CD8-positive, alpha-beta memory T cell (primary cell): ENCODE data around the gene FANCD2. TPM values are rescaled to one million over a fixed set of nuclear protein-coding genes. Genes with fewer than 3 reads are reported as not detected.

ENCODE experiments used
- CTCF ChIA-PET: fragments of 350-600 bp; sonication (Branson Sonifier 250); formaldehyde crosslinking; loops from one replicate; lab custom pipeline; 2021; ENCODE audit warnings: antibody characterized with exemption; lab: Charles Lee
- POLR2A ChIA-PET: fragments of 350-600 bp; sonication (Branson Sonifier 250); formaldehyde crosslinking; loops from one replicate; lab custom pipeline; 2021; ENCODE audit warnings: antibody characterized with exemption; lab: Charles Lee
- DNase-seq, 5 donors: peaks; one replicate each; pipeline versions ENCODE4 v3.0.0 to v3.0.0-alpha.2; 2020 to 2022; ENCODE audit warnings: mixed read lengths in 1 of 5
- H3K27ac ChIP-seq: one replicate; pipeline ENCODE4 v1.7.0; 2013; ENCODE audit warnings: low read depth, mild to moderate bottlenecking, low read length, moderate library complexity
- H3K27me3 ChIP-seq: 2 replicates; pipeline ENCODE4 v1.7.0; 2013; ENCODE audit warnings: low read length, mild to moderate bottlenecking; ENCODE audit not compliant: insufficient read depth, poor library complexity, severe bottlenecking
- H3K36me3 ChIP-seq: 2 replicates; pipeline ENCODE4 v1.7.0; 2013; ENCODE audit warnings: mild to moderate bottlenecking, low read length, moderate library complexity; ENCODE audit not compliant: insufficient read depth
- H3K4me1 ChIP-seq: 2 replicates; pipeline ENCODE4 v1.7.0; 2013; ENCODE audit warnings: mild to moderate bottlenecking, low read length, moderate library complexity; ENCODE audit not compliant: insufficient read depth
- H3K4me3 ChIP-seq: 2 replicates; pipeline ENCODE4 v1.7.0; 2013; ENCODE audit warnings: mild to moderate bottlenecking, low read length
- H3K9me3 ChIP-seq: 2 replicates; pipeline ENCODE4 v1.7.0; 2013; ENCODE audit warnings: mild to moderate bottlenecking, low read length
- H3K27ac Mint-ChIP-seq, 8 donors: one replicate each; pipeline ENCODE4 v1.8.0; 2020 to 2021; ENCODE audit warnings: mixed read lengths in 8 of 8, mild to moderate bottlenecking in 6 of 8, inconsistent platforms in 3 of 8, moderate library complexity in 3 of 8
- H3K27me3 Mint-ChIP-seq, 2 donors: one replicate each; pipeline ENCODE4 v1.8.0; 2020 to 2021; ENCODE audit warnings: mixed read lengths in 2 of 2, mild to moderate bottlenecking in 1 of 2, moderate library complexity in 1 of 2
- H3K36me3 Mint-ChIP-seq, 3 donors: one replicate each; pipeline ENCODE4 v1.8.0; 2020 to 2021; ENCODE audit warnings: mixed read lengths in 3 of 3, inconsistent platforms in 1 of 3, mild to moderate bottlenecking in 1 of 3
- H3K4me1 Mint-ChIP-seq, 3 donors: one replicate each; pipeline ENCODE4 v1.8.0; 2020 to 2021; ENCODE audit warnings: mixed read lengths in 3 of 3, inconsistent platforms in 1 of 3, mild to moderate bottlenecking in 1 of 3
- H3K4me3 Mint-ChIP-seq, 7 donors: one replicate each; pipeline ENCODE4 v1.8.0; 2020 to 2021; ENCODE audit warnings: mixed read lengths in 7 of 7, mild to moderate bottlenecking in 6 of 7, moderate library complexity in 4 of 7, inconsistent platforms in 2 of 7
- H3K9me3 Mint-ChIP-seq, 5 donors: one replicate each; pipeline ENCODE4 v1.8.0; 2020 to 2022; ENCODE audit warnings: mixed read lengths in 5 of 5, mild to moderate bottlenecking in 3 of 5, moderate library complexity in 2 of 5, inconsistent platforms in 1 of 5
- polyA plus RNA-seq: library from polyadenylated mRNA; unstranded; fragments of 300-500 nt; fragmentation: Illumina TruSeq; gene quantifications from one replicate; pipeline ENCODE4 v1.2.3, GENCODE V29; 2021
- total RNA-seq, 2 experiments: library from RNA; stranded (reverse); gene quantifications; one replicate each; pipeline ENCODE4 v1.2.3, GENCODE V29; 2021

The FANCD2 gene
- total and polyA plus RNA-seq, 3 experiments from 2014 or later = 6.3 to 56.2 (median 55.9) TPM

DNA sequence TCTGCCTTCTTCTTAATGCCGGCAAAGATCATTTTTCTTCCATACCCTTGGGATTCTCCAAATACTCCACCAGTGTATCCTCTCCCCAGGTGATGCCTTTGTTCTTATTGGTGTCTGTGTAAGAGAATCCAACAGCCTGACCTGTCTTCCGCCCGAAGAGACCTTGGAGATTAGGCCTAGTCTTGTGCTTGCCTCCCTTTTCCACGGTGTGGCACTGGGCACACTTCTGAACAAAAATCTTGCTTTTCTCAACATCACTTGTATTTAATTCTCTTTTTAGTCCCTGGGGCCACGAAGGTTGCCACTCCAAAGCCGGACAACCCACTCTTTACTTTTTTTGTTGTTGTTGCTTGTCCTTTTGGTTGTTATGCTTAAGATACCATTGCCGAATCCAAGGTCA, 25.6 kb upstream of the FANCD2 start:
- no peaks in the 10 kb centered on the region for H3K4me1 Mint-ChIP-seq
- POLR2A ChIA-PET = interaction anchor here (1.3 kb wide), 1 partner anchor 65 kb away, joined by 5 read pairs; no protein-coding TSS in a partner anchor
- DNase-seq = no peak
- H3K9me3 ChIP-seq = no peaks in the 10 kb centered on the region
- no peak overlapping the region for H3K27ac ChIP-seq
- H3K4me3 Mint-ChIP-seq = no peak overlapping the region
- H3K9me3 Mint-ChIP-seq = no peaks in the 10 kb centered on the region
- CTCF ChIA-PET = interaction anchor here (1.3 to 1.5 kb wide), 2 partner anchors 13 kb away, joined by 3 read pairs; no protein-coding TSS in a partner anchor
- H3K4me3 ChIP-seq = no peak overlapping the region
- peaks cover 0 to 27% (median 4%) of the 10 kb centered on the region in 3 donors for H3K36me3 Mint-ChIP-seq
- H3K27me3 ChIP-seq = no peaks in the 10 kb centered on the region
- H3K27ac Mint-ChIP-seq = no peak overlapping the region
- no peaks in the 10 kb centered on the region for H3K36me3 ChIP-seq
- H3K27me3 Mint-ChIP-seq = peaks cover 0 to 2% of the 10 kb centered on the region in 2 donors
- H3K4me1 ChIP-seq = no peaks in the 10 kb centered on the region

DNA sequence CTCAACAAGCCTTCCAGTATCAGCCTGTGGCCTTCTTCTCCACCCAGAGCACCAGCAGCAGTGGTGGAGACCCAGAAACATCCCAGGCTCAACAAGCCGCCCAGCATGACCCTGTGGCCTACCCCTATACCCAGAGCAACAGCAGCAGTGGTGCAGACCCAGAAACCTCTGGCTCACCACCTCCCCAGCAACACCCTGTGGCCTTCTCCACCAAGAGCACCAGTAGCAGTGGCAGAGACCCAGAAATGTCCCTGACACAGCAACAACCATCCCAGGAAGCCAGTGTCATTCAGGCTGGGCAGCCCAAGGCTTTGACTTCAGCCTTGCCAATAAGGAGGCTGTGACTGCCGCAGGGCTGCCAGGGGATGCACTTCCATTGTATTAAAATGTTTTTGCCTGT, 23.3 kb upstream of the FANCD2 start:
- H3K27me3 ChIP-seq = no peaks in the 10 kb centered on the region
- H3K4me3 ChIP-seq = no peak overlapping the region
- H3K9me3 ChIP-seq = no peaks in the 10 kb centered on the region
- no peak for DNase-seq
- no peaks in the 10 kb centered on the region for H3K4me1 ChIP-seq
- H3K9me3 Mint-ChIP-seq = no peaks in the 10 kb centered on the region
- H3K27ac ChIP-seq = no peak overlapping the region
- no peaks in the 10 kb centered on the region for H3K4me1 Mint-ChIP-seq
- H3K36me3 Mint-ChIP-seq = peaks cover 0 to 24% (median 4%) of the 10 kb centered on the region in 3 donors
- H3K36me3 ChIP-seq = no peaks in the 10 kb centered on the region
- peaks cover 0 to 5% of the 10 kb centered on the region in 2 donors for H3K27me3 Mint-ChIP-seq
- ChIA-PET POLR2A (no interaction called here), CTCF (no interaction called here)
- H3K27ac Mint-ChIP-seq = peak overlapping the region in 1 of 8 donors; percentile 24
- H3K4me3 Mint-ChIP-seq = peak overlapping the region in 1 of 7 donors; percentile 40

DNA sequence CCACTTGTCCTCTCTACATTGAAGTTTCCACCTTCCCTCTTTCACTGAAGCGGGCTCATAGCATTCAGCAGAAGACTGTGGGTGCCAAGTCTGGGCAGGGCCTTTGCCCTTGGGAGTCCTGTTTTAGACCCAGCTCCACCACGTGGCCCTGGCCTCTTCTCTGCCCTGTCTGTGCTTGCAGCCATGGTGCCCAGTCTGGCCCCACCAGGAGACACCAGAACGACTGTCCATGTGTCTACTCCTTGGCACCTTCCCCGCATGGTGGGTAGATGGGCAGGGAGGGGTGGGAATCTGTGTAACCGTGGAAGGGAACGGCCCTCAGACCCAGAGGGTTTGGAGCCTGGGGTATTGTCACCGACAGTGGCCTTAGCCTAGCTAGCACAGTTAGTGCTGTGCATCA, 21.7 kb upstream of the FANCD2 start:
- Mint-ChIP-seq H3K4me3 (peak overlapping the region in 1 of 7 donors; percentile 14), H3K9me3 (no peaks in the 10 kb centered on the region), H3K27ac (no peak overlapping the region), H3K27me3 (peaks cover 0 to 5% of the 10 kb centered on the region in 2 donors), H3K4me1 (peaks cover 5 to 15% (median 9%) of the 10 kb centered on the region in 3 donors), H3K36me3 (peaks cover 0 to 14% (median 4%) of the 10 kb centered on the region in 3 donors)
- ChIA-PET CTCF (interaction anchor here (1.3 kb wide), 1 partner anchor 17 kb away, joined by 4 read pairs; no protein-coding TSS in a partner anchor), POLR2A (no interaction called here)
- Histone ChIP-seq H3K4me1 (peaks cover 7% of the 10 kb centered on the region), H3K27ac (no peak overlapping the region), H3K27me3 (no peaks in the 10 kb centered on the region), H3K4me3 (no peak overlapping the region), H3K36me3 (no peaks in the 10 kb centered on the region), H3K9me3 (no peaks in the 10 kb centered on the region)
- no peak for DNase-seq

DNA sequence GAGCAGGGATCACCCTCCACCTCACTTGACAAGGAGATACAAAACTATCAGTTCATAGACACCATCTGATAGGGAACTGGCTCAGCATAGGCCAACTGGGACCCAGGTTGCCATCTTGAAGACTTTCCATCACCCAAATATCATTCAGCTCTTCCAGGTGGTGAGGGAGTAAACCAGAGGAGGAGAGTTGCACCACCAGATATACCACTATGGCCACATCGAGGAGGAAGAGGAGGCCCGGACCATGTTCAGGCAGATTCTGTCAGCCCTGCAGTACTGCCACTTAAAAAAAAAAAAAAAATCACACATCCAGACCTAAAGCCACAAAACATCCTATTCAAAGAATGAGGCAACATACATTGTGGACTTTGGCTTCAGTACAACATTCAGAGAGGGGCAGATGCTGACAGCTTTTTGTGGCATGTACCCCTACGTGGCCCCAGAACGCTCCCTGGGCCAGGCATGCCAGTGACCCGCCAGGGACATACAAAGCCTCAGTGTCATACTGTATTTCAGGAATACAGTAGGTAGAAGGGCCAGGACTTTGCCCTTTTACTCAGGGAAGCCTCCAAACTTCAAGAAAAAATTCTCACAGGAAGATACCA, 21.2 kb upstream of the FANCD2 start:
- CTCF ChIA-PET = interaction anchor here (1.3 kb wide), 1 partner anchor 18 kb away, joined by 4 read pairs; no protein-coding TSS in a partner anchor
- H3K4me3 ChIP-seq = no peak overlapping the region
- Mint-ChIP-seq H3K4me3 (peak overlapping the region in 1 of 7 donors; percentile 14), H3K27ac (no peak overlapping the region), H3K36me3 (peaks cover 0 to 11% (median 4%) of the 10 kb centered on the region in 3 donors), H3K9me3 (no peaks in the 10 kb centered on the region), H3K27me3 (peaks cover 0 to 5% of the 10 kb centered on the region in 2 donors), H3K4me1 (peaks cover 6 to 18% (median 11%) of the 10 kb centered on the region in 3 donors)
- no peaks in the 10 kb centered on the region for H3K36me3 ChIP-seq
- no peak overlapping the region for H3K27ac ChIP-seq
- H3K4me1 ChIP-seq = peaks cover 7% of the 10 kb centered on the region
- DNase-seq = no peak
- no peaks in the 10 kb centered on the region for H3K27me3 ChIP-seq
- POLR2A ChIA-PET = interaction anchor here (0.6 kb wide), 1 partner anchor 164 kb away, joined by 3 read pairs; no protein-coding TSS in a partner anchor
- H3K9me3 ChIP-seq = no peaks in the 10 kb centered on the region

DNA sequence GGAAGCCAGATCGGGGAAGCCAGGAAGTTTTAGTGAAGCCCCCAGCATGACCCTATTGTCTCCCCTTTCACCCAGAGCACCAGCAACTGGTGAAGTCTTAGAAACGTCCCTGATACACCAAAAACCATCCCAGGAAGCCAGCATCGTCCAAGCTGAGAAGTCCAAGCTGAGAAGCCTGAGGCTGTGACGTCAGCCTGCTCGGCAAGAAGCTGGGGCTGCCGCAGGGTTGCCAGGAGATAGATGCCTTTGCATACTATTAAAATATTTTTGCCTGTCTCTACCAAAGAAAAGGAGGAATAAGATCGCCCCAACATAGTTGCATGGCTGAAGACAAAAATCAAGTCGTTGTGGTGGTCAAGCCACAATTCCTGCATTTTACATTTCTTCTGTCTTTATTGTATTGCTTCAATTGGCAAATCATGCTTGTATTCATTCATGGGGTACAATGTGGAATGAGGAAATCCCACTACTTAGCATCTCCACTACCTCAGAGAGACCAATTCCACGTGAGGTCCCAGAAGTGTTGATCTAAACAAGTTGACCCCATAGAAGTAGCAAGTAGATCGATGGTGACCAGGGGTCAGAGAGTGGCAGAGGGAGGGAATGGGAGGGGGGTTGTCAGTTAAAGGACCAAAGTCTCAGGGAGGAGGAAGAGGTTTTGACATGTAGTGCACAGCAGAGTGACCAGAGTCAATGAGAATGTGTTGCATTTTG, 20.0 kb upstream of the FANCD2 start:
- no peaks in the 10 kb centered on the region for H3K27me3 ChIP-seq
- no peak overlapping the region for H3K27ac ChIP-seq
- no peak for DNase-seq
- H3K9me3 Mint-ChIP-seq = no peaks in the 10 kb centered on the region
- peaks cover 14% of the 10 kb centered on the region for H3K4me1 ChIP-seq
- H3K36me3 ChIP-seq = no peaks in the 10 kb centered on the region
- no peak overlapping the region for H3K4me3 ChIP-seq
- H3K27me3 Mint-ChIP-seq = peaks cover 3 to 5% of the 10 kb centered on the region in 2 donors
- H3K36me3 Mint-ChIP-seq = peaks cover 0 to 5% (median 0%) of the 10 kb centered on the region in 3 donors
- H3K4me1 Mint-ChIP-seq = peaks cover 11 to 27% (median 16%) of the 10 kb centered on the region in 3 donors
- ChIA-PET POLR2A (interaction anchor here (0.6 kb wide), 1 partner anchor 223 kb away, joined by 3 read pairs; no protein-coding TSS in a partner anchor), CTCF (no interaction called here)
- peak overlapping the region in 1 of 7 donors; percentile 5 for H3K4me3 Mint-ChIP-seq
- H3K27ac Mint-ChIP-seq = peak overlapping the region in 1 of 8 donors; percentile 63
- H3K9me3 ChIP-seq = no peaks in the 10 kb centered on the region

DNA sequence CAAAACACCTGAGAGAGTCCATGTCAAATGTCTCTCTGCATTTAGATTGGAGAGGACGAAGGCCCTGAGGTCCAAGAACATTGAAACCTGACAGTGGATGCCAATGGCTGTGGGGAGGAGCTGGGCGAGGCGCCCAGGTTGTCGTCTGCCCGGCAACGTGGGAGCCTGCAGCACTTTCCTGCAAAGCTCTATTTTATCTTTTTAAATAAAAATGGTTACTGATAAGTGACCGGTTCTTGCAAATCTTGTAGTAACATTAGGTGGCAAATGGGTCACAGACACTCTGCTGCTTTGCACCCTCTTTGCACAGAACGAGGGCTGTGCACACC, 19.5 kb upstream of the FANCD2 start:
- CTCF ChIA-PET = no interaction called here
- Mint-ChIP-seq H3K36me3 (peaks cover 0 to 5% (median 0%) of the 10 kb centered on the region in 3 donors), H3K27me3 (peaks cover 3 to 5% of the 10 kb centered on the region in 2 donors), H3K27ac (no peak overlapping the region), H3K9me3 (no peaks in the 10 kb centered on the region), H3K4me3 (peak overlapping the region in 1 of 7 donors; percentile 27), H3K4me1 (peaks cover 13 to 31% (median 16%) of the 10 kb centered on the region in 3 donors)
- Histone ChIP-seq H3K9me3 (no peaks in the 10 kb centered on the region), H3K27me3 (no peaks in the 10 kb centered on the region), H3K27ac (no peak overlapping the region), H3K36me3 (no peaks in the 10 kb centered on the region), H3K4me3 (no peak overlapping the region), H3K4me1 (peaks cover 18% of the 10 kb centered on the region)
- no peak for DNase-seq
- POLR2A ChIA-PET = interaction anchor here (0.6 kb wide), 1 partner anchor 224 kb away, joined by 3 read pairs; no protein-coding TSS in a partner anchor

DNA sequence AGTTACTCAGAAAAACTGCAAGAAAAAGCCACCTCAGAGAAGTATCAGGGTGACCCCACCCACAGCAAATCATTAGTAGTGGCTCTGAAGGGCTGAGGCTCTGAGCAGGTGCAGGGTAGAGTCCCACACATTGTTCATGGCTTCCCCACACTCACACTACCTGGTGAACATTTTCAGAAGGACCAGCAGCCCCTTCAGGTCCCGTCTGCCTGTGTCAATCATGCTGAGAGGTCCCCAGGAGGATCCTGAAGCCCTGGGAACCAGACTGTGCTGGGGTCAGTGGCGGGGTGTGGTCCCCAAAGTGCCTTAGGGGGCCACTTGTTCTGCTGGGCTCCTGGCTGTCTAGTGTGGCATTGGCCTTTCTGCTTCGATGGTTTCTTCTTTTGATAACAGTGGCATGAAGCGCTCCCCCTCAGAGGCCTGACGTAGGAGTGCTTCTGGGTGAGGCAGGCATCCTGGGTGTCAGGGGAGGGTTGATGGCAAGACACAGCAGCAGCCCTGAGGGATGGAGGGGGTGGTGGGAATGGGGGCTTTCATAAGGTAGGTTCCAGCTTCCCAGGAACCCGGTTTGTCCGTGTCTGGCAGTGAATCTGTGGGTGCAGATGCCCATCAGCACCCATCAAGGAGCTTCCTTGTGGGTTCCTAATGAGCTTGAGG, 19.0 kb upstream of the FANCD2 start:
- H3K4me3 Mint-ChIP-seq = peak overlapping the region in 1 of 7 donors; percentile 27
- Histone ChIP-seq H3K9me3 (no peaks in the 10 kb centered on the region), H3K27ac (no peak overlapping the region), H3K4me1 (peaks cover 18% of the 10 kb centered on the region), H3K4me3 (no peak overlapping the region), H3K36me3 (no peaks in the 10 kb centered on the region), H3K27me3 (no peaks in the 10 kb centered on the region)
- no peak overlapping the region for H3K27ac Mint-ChIP-seq
- CTCF ChIA-PET = no interaction called here
- no peaks in the 10 kb centered on the region for H3K9me3 Mint-ChIP-seq
- H3K36me3 Mint-ChIP-seq = peaks cover 0 to 5% (median 0%) of the 10 kb centered on the region in 3 donors
- POLR2A ChIA-PET = no interaction called here
- DNase-seq = no peak
- peaks cover 3 to 5% of the 10 kb centered on the region in 2 donors for H3K27me3 Mint-ChIP-seq
- peaks cover 16 to 35% (median 16%) of the 10 kb centered on the region in 3 donors for H3K4me1 Mint-ChIP-seq
